ENCODE measurements around the gene FOXI1.

DNA sequence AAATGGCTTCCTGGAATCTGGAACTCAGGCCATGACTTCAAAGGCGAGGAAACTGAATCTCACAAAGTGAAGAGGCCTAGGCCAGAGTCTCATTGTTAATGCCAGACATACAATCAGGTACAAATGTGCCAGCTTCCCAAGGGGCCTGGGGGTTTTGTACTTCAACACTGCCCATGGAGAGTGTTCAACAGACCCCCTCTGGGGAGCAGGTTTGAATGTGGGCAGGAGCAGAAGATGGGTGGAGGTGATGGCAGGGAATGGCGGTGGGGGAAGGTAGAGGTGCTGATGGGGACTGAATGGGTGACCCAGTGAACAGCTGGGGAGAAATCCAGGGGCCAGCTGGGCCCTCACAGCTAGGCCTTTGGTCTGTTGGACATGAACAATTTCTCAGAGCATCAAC is 12.0 kb downstream of the FOXI1 start:
- TF ChIP-seq POLR2AphosphoS5 (IDR thresholded peaks at IDR 0.05), result no peak
- no peak for TF ChIP-seq POLR2A (IDR thresholded peaks at IDR 0.05)
